HK-2 (cell line): ENCODE measurements around the gene CFC1.
"Not testable (repeated sequence)": the region's sequence is repeated elsewhere in the genome, so short reads cannot be mapped to it uniquely, and the experiment has no call there.

Source experiments
- DNase-seq: peaks from one replicate; pipeline ENCODE4 v3.0.0-alpha.2; 2018; ENCODE audit not compliant: unreplicated experiment

The CFC1 gene

DNA sequence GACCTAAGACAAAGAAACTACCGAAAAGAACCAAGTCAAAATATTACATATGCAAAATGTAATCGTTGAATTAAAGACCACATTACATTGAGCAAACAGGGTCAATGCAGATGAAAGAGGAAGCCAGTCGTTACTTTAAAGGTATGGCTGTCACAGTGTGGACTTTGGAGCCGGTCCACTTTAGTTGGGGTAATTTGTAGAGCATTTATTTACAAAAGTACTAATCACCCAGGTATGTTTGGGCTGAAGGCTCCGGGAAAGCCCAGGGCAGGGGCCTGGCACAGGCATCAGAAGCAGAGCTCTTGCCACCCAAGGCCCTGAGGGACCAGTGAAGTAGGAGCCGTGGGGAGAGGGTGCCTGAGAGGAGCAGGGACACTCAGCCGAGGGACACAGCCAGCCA lies 15.8 kb downstream of the CFC1 start:
- not testable (repeated sequence) for DNase-seq

DNA sequence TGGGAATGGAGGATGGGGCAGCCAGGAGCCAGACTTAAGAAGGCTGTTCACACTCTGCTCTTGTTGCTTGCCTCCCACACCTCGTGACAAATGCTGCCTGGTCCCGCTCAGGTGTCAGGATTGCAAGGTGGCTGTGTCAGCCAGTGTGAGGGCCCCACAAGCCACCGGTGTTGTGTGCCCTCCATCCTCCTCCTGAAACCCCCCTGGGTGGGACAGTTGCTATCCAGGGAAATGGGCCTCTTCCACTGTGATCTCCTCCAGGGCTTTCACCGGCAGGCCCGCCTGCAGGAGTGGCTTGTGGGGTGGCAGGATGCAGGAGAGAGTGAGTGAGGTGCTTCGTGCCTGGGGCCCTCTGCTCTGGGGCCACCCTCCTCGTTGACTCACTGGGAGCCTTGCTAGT lies 16.4 kb downstream of the CFC1 start:
- not testable (repeated sequence) for DNase-seq

DNA sequence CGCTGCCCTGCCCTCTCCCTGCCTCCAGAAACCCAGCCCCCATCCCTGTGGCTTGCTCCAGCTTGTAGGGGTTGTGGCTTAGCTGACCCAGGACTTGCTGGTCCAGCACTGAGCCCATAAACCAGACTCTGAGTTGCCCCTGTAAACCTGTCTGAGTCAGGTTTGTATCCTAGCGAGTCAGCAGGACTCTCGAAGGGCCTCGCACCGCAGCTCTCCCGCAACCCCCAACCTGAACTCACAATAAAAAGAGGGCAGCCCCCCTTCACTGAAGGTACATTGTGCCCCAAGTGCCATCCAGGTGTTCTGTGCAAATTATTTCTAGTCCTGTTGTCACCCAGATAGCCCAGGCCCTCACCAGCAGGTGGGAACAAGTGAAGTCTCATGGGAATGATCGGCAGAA lies 17.9 kb downstream of the CFC1 start:
- DNase-seq, result not testable (repeated sequence)

DNA sequence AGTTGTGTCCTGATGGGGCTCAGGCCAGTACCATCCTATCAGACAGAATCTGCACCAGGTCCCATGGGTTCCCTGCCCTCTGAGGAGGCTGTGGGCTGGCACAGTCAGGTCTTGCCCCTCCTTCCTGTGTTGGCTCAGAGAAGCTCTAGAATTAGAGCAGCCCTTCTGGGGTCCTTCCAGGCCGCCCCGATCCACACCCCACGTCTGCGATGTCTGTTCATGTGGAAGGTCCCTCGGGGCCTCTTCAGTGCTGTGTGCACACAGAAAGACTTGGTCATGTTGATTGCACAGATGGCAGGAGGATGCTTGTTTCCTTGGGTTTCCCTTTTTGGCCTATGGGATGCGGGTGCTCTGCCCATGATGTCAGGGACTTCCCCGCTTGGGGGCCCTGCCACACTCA lies 20.3 kb downstream of the CFC1 start:
- not testable (repeated sequence) for DNase-seq

DNA sequence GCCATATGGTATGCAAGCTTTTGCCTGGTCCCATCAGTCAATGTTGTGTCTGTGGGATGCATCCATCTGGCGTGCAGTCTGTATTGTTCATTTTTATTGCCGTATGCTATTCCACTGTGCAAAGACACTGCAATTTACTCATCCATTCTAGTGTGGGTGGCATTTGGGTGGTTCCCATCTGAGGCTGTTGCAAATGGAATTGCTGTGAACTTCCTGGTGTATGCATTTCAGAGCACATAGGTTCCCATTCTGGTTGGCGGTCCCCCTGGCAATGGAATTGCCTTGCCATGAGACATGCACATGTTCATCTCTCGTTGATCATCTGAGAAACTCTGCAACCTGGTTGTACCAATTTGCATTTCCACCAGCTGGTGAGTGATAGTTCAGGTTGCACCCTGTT lies 21.8 kb downstream of the CFC1 start:
- DNase-seq, result not testable (repeated sequence)

DNA sequence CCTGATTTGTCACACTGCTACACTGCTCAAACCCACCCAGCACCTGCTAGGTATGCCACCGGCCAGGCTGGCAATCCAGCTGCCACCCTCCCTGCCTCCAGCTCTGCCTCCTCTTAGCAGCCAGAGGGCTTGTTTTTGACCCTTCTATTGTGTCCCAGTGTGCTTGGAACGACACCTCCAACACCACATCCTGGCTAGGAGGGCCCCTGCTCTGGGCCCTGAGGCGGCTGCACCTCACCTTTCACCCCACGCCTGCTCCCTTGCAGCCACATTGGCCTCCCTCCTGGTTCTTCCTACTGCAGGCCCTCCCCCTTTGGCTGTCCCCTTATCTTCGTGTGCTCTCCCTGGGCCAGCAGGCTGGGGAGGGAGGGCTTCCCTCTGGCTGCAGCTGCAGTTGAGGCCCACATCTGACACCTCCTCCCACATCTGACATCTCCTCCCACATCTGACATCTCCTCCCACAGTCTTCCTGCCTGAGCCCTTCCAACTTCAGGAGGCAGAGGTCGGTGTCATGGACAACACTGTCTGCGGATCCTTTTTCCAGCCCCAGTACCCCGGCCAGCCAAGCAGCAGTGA lies 23.1 kb downstream of the CFC1 start:
- DNase-seq, result not testable (repeated sequence)

DNA sequence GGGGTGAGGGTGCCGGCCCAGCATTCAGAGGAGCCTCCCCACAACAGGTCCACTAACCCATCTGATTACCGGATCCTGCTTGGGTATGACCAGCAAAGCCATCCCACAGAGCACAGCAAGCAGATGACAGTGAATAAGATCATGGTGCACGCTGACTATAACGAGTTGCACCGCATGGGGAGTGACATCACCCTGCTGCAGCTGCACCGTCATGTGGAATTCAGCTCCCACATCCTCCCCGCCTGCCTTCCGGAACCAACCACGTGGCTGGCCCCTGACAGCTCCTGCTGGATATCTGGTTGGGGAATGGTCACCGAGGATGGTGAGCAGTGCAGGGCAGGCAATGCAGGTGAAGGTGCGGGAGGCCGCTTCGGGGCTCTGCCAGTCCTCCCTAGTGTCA lies 25.1 kb downstream of the CFC1 start:
- not testable (repeated sequence) for DNase-seq

DNA sequence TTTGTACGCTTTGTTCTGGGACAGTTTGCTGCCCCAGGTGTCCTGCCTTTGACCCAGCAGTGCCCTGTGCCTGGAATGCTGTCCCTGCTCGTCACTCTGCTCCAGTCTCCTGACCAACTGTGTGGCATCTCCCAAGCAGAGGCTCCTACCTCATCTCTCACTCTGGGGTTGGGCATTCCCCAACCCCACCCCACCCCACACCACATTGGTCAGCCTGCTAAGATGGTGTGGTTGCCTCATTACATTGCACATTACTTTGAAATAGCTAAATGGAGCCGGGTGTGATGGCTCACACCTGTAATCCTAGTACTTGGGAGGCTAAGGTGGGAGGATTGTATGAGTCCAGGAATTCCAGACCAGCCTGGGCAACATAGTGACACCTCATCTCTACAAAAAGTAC lies 27.4 kb downstream of the CFC1 start:
- not testable (repeated sequence) for DNase-seq

DNA sequence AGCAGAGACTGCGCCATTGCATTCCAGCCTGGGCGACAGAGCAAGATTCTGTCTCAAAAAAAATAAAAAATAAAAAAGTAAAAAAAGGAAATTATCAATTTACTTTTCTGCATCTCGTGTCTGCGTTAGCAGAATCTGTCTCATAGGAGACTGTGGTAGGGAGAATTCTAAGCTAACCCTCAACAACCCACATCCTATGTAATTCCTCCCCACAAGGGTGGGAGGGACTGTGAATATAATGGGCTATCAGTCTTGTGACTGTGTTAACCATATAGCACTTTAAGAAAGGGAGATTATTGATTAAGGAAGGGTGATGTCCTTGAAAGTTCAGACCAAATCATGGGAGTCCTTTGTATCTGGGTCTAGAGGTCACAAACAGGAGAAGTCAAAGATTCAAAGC lies 33.2 kb downstream of the CFC1 start:
- DNase-seq, result not testable (repeated sequence)

DNA sequence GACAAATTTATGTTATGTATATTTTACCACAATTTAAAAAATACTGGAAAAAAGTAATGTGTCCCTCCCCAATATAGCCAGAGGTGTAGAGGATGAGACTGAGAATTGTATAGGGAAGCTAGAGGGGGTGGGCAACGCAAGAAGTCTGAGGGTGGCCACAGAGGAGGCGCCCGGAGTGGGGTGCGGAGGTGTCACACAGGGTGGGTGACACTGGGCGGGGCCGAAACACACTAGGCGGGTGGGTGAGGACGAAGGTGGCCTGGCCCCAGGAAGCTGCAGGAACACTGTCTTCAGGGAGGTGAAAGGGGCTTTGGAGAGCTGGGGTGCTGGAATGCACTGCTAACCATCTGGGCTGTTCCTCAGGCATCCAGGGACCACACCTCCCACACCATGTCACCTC lies 42.9 kb downstream of the CFC1 start:
- not testable (repeated sequence) for DNase-seq

DNA sequence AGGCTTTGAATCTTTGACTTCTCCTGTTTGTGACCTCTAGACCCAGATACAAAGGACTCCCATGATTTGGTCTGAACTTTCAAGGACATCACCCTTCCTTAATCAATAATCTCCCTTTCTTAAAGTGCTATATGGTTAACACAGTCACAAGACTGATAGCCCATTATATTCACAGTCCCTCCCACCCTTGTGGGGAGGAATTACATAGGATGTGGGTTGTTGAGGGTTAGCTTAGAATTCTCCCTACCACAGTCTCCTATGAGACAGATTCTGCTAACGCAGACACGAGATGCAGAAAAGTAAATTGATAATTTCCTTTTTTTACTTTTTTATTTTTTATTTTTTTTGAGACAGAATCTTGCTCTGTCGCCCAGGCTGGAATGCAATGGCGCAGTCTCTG lies 45.2 kb downstream of the CFC1 start:
- not testable (repeated sequence) for DNase-seq

DNA sequence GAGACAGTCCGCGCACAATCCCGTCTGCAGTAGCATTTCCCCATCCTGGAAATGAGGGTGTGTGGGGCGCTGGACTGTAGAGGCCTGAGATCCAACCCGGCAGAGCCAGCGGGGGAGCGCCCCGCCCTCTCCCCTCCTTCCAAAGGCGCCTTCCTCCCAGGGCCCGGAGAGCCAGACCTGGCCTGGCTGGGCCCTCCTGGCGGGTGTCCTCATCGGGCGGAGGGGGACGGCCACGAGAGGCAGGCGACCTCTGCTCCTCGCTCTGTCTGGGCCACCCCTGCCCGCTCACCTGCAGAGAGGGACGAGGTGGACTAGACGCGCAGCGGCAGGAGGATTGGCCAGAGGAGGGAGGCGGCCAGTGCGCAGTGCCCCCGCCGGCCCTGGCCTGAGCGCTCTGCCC lies 49.9 kb downstream of the CFC1 start:
- not testable (repeated sequence) for DNase-seq

DNA sequence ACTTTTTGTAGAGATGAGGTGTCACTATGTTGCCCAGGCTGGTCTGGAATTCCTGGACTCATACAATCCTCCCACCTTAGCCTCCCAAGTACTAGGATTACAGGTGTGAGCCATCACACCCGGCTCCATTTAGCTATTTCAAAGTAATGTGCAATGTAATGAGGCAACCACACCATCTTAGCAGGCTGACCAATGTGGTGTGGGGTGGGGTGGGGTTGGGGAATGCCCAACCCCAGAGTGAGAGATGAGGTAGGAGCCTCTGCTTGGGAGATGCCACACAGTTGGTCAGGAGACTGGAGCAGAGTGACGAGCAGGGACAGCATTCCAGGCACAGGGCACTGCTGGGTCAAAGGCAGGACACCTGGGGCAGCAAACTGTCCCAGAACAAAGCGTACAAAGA lies 51.0 kb downstream of the CFC1 start:
- not testable (repeated sequence) for DNase-seq

DNA sequence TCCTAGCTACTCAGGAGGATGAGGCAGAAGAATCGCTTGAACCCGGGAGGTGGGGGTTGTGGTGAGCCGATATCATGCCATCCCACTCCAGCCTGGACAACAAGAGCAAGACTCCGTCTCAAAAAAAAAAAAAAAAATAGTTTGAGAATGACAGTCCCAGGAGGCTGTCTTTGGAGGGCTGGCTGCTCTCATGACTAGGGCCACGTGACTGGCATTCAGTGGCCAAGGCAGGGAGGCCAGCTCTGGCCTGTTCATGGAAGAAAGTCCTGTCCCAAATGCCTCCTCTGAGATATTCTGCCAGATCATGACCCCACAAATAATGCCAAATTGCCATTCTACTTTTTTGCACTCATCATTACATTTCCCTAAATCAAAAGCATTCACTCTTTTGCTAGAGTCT lies 54.4 kb downstream of the CFC1 start:
- not testable (repeated sequence) for DNase-seq

DNA sequence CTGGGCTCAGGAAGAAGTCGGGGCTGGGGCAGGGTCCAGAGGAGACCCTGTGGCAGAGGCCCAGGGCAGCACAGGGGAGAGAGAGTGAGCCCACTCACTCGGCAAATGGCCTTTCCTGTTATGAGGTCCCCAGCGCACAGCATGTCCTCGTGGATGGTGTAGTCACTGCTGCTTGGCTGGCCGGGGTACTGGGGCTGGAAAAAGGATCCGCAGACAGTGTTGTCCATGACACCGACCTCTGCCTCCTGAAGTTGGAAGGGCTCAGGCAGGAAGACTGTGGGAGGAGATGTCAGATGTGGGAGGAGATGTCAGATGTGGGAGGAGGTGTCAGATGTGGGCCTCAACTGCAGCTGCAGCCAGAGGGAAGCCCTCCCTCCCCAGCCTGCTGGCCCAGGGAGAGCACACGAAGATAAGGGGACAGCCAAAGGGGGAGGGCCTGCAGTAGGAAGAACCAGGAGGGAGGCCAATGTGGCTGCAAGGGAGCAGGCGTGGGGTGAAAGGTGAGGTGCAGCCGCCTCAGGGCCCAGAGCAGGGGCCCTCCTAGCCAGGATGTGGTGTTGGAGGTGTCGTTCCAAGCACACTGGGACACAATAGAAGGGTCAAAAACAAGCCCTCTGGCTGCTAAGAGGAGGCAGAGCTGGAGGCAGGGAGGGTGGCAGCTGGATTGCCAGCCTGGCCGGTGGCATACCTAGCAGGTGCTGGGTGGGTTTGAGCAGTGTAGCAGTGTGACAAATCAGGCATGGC lies 55.4 kb downstream of the CFC1 start:
- not testable (repeated sequence) for DNase-seq

DNA sequence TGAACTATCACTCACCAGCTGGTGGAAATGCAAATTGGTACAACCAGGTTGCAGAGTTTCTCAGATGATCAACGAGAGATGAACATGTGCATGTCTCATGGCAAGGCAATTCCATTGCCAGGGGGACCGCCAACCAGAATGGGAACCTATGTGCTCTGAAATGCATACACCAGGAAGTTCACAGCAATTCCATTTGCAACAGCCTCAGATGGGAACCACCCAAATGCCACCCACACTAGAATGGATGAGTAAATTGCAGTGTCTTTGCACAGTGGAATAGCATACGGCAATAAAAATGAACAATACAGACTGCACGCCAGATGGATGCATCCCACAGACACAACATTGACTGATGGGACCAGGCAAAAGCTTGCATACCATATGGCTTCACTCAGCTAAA lies 56.6 kb downstream of the CFC1 start:
- DNase-seq, result not testable (repeated sequence)
